COLO829 (cell line): ENCODE data around the gene MAG.

Source experiments
- DNase-seq: peaks from one replicate; pipeline ENCODE4 v3.0.0; 2012; ENCODE audit warnings: low spot score

MAG gene

GRCh38 chr19:35265126-35265899, 26.6 kb upstream of the MAG start:
- no peak for DNase-seq

GRCh38 chr19:35265900-35266519, 26.0 kb upstream of the MAG start:
- DNase-seq, result no peak

GRCh38 chr19:35266520-35267352, 25.2 kb upstream of the MAG start:
- peak; percentile 39 for DNase-seq

GRCh38 chr19:35267353-35267817, 24.6 kb upstream of the MAG start:
- DNase-seq, result no peak

GRCh38 chr19:35267818-35268535, 24.0 kb upstream of the MAG start:
- peak; percentile 94 for DNase-seq

GRCh38 chr19:35268536-35269437, 23.2 kb upstream of the MAG start, which contains the start of gene USF2:
Gene USF2, plus strand, starts transcription at chr19:35268962. Its CDS starts 140 bp downstream, at chr19:35269102.
- peak; percentile 78 for DNase-seq

GRCh38 chr19:35269438-35270117, 22.4 kb upstream of the MAG start:
- DNase-seq, result peak; percentile 54

GRCh38 chr19:35270381-35270811, 21.6 kb upstream of the MAG start:
- no peak for DNase-seq

- DNase-seq, result no peak
Measured at GRCh38 chr19:35271546-35271945, 20.4 kb upstream of the MAG start.

GRCh38 chr19:35272122-35272719, 19.7 kb upstream of the MAG start:
- DNase-seq, result no peak

- DNase-seq, result no peak
Measured at GRCh38 chr19:35272954-35273649, 18.9 kb upstream of the MAG start.

GRCh38 chr19:35273686-35274259, 18.2 kb upstream of the MAG start:
- DNase-seq, result no peak

GRCh38 chr19:35274323-35274722, 17.6 kb upstream of the MAG start:
- DNase-seq, result no peak

GRCh38 chr19:35276706-35277281, 15.2 kb upstream of the MAG start:
- no peak for DNase-seq

- no peak for DNase-seq
Measured at GRCh38 chr19:35278578-35279284, 13.2 kb upstream of the MAG start.

GRCh38 chr19:35279374-35279773, 12.6 kb upstream of the MAG start:
- DNase-seq, result no peak

GRCh38 chr19:35279985-35280821, 11.8 kb upstream of the MAG start:
- no peak for DNase-seq
